Common myeloid progenitor, CD34-positive (primary cell): ENCODE results near the gene GRK5.
"Not testable (repeated sequence)": the region's sequence is repeated elsewhere in the genome, so short reads cannot be mapped to it uniquely, and the experiment has no call there.

ENCODE experiments used
- CTCF ChIA-PET: fragments of 350-600 bp; sonication (Branson Sonifier 250); formaldehyde crosslinking; loops from one replicate; lab custom pipeline; 2021; ENCODE audit warnings: antibody characterized with exemption; lab: Charles Lee
- POLR2A ChIA-PET: fragments of 350-600 bp; sonication (Branson Sonifier 250); formaldehyde crosslinking; loops from one replicate; lab custom pipeline; 2021; ENCODE audit warnings: antibody characterized with exemption; lab: Charles Lee
- DNase-seq, 3 donors: peaks; one replicate each; pipeline versions ENCODE4 v3.0.0 to v3.0.0-alpha.2; 2013
- H3K27ac ChIP-seq, 2 experiments: 1 replicate in 1 of 2; 2 replicates in 1 of 2; pipeline ENCODE4 v1.7.0; 2013; ENCODE audit warnings: inconsistent platforms in 2 of 2, low read length in 2 of 2, mild to moderate bottlenecking in 2 of 2, low read depth in 1 of 2, moderate library complexity in 1 of 2; ENCODE audit not compliant: severe bottlenecking in 2 of 2, insufficient read depth in 1 of 2, poor library complexity in 1 of 2
- H3K27me3 ChIP-seq, 5 experiments: replicated peaks in 2 of 5; 1 replicate in 3 of 5; 2 replicates in 2 of 5; pipeline versions ENCODE4 v1.6.1 to v1.7.0; 2013; ENCODE audit warnings: low read length in 4 of 5, mild to moderate bottlenecking in 2 of 5, moderate library complexity in 2 of 5, inconsistent platforms in 1 of 5; ENCODE audit not compliant: insufficient read depth in 5 of 5, control insufficient read depth in 4 of 5
- H3K36me3 ChIP-seq, 4 experiments: 1 replicate in 2 of 4; 2 replicates in 2 of 4; pipeline versions ENCODE4 v1.6.1 to v1.7.0; 2013; ENCODE audit warnings: low read length in 3 of 4, control low read depth in 1 of 4, mild to moderate bottlenecking in 1 of 4; ENCODE audit not compliant: control insufficient read depth in 4 of 4, insufficient read depth in 4 of 4
- H3K4me1 ChIP-seq, 4 experiments: 1 replicate in 3 of 4; 2 replicates in 1 of 4; pipeline versions ENCODE4 v1.6.1 to v1.7.1; 2013; ENCODE audit warnings: low read length in 3 of 4, mild to moderate bottlenecking in 3 of 4, control low read depth in 1 of 4, inconsistent platforms in 1 of 4, moderate library complexity in 1 of 4; ENCODE audit not compliant: control insufficient read depth in 4 of 4, insufficient read depth in 4 of 4; ENCODE audit errors: control extremely low read depth in 1 of 4
- H3K4me3 ChIP-seq, 7 experiments: 1 replicate in 4 of 7; 2 replicates in 3 of 7; pipeline versions ENCODE4 v1.5.1 to v1.7.0; 2013; ENCODE audit warnings: mild to moderate bottlenecking in 7 of 7, low read length in 6 of 7, moderate library complexity in 6 of 7, inconsistent platforms in 2 of 7, low read depth in 2 of 7, control low read depth in 1 of 7; ENCODE audit not compliant: insufficient read depth in 4 of 7, control insufficient read depth in 1 of 7; ENCODE audit errors: extremely low read depth in 1 of 7
- H3K9me3 ChIP-seq, 5 experiments: 1 replicate in 4 of 5; 2 replicates in 1 of 5; pipeline versions ENCODE4 v1.6.1 to v1.7.1; 2013; ENCODE audit warnings: low read length in 4 of 5, mild to moderate bottlenecking in 2 of 5, inconsistent platforms in 1 of 5, low read depth in 1 of 5, moderate library complexity in 1 of 5; ENCODE audit not compliant: control insufficient read depth in 4 of 5, insufficient read depth in 2 of 5; ENCODE audit errors: control extremely low read depth in 1 of 5
- WGBS: methylation state at CpG from one replicate; pipeline ENCODE4 v1.1.5; 2013; ENCODE audit not compliant: insufficient coverage; 5-methylcytosine and 5-hydroxymethylcytosine counted together

GRK5 gene

GRCh38 chr10:119267384-119267783 lies 60.0 kb downstream of the GRK5 start:
- peaks cover 10 to 38% (median 33%) of the 10 kb centered on the region in 4 experiments for H3K4me1 ChIP-seq
- ChIA-PET POLR2A (no interaction called here), CTCF (interaction anchor here (0.7 to 4.2 kb wide), 6 partner anchors 20 to 157 kb away, joined by 3 to 16 read pairs (median 3); partner anchors contain the start of gene GRK5)
- H3K9me3 ChIP-seq, result no peaks in the 10 kb centered on the region
- no peaks in the 10 kb centered on the region for H3K36me3 ChIP-seq
- no peak overlapping the region for H3K4me3 ChIP-seq
- DNase-seq, result no peak
- no peak overlapping the region for H3K27ac ChIP-seq
- 97% methylated on average over 10 of the region's 10 CpGs for WGBS
- no peaks in the 10 kb centered on the region for H3K27me3 ChIP-seq

GRCh38 chr10:119268428-119268827 lies 61.1 kb downstream of the GRK5 start:
- no peak for DNase-seq
- Histone ChIP-seq H3K9me3 (no peaks in the 10 kb centered on the region), H3K4me1 (peaks cover 10 to 38% (median 33%) of the 10 kb centered on the region in 4 experiments), H3K27ac (peak overlapping the region in 1 of 2 experiments; percentile 89), H3K27me3 (no peaks in the 10 kb centered on the region), H3K4me3 (no peak overlapping the region), H3K36me3 (no peaks in the 10 kb centered on the region)
- WGBS, result 100% methylated on average over 3 of the region's 7 CpGs
- POLR2A ChIA-PET, result interaction anchor here (0.7 to 1.2 kb wide), 2 partner anchors 38 to 61 kb away, joined by 4 read pairs; partner anchors contain the start of gene GRK5
- CTCF ChIA-PET, result interaction anchor here (0.7 to 4.2 kb wide), 10 partner anchors 14 to 156 kb away, joined by 3 to 16 read pairs (median 4); partner anchors contain the start of gene GRK5

GRCh38 chr10:119268871-119269506 lies 61.6 kb downstream of the GRK5 start:
- POLR2A ChIA-PET, result interaction anchor here (0.7 to 1.2 kb wide), 2 partner anchors 37 to 62 kb away, joined by 4 read pairs; partner anchors contain the start of gene GRK5
- peak overlapping the region; percentile 58 to 89 for H3K27ac ChIP-seq

GRCh38 chr10:119269737-119270136 lies 62.4 kb downstream of the GRK5 start:
- no peak for DNase-seq
- Histone ChIP-seq H3K36me3 (no peaks in the 10 kb centered on the region), H3K9me3 (no peaks in the 10 kb centered on the region), H3K4me1 (peaks cover 10 to 38% (median 31%) of the 10 kb centered on the region in 4 experiments), H3K4me3 (no peak overlapping the region), H3K27me3 (no peaks in the 10 kb centered on the region), H3K27ac (peak overlapping the region in 1 of 2 experiments; percentile 89)
- ChIA-PET CTCF (interaction anchor here (1.1 to 4.2 kb wide), 3 partner anchors 49 to 63 kb away, joined by 3 to 16 read pairs (median 7); partner anchors contain the start of gene GRK5), POLR2A (interaction anchor here (1.0 kb wide), 1 partner anchor 126 kb away, joined by 3 read pairs; no protein-coding TSS in a partner anchor)
- 100% methylated on average over 1 of the region's 3 CpGs for WGBS

More at GRCh38 chr10:119268871-119269506, 61.6 kb downstream of the GRK5 start:
- H3K9me3 ChIP-seq, result no peaks in the 10 kb centered on the region
- no peaks in the 10 kb centered on the region for H3K27me3 ChIP-seq
- no peak overlapping the region for H3K4me3 ChIP-seq
- H3K4me1 ChIP-seq, result peaks cover 10 to 38% (median 33%) of the 10 kb centered on the region in 4 experiments
- peak; percentile 85 to 98 (median 98) for DNase-seq
- CTCF ChIA-PET, result interaction anchor here (1.1 to 4.2 kb wide), 9 partner anchors 14 to 70 kb away, joined by 3 to 16 read pairs (median 4); partner anchors contain the start of gene GRK5
- H3K36me3 ChIP-seq, result no peaks in the 10 kb centered on the region
- WGBS, result 51% methylated on average over 10 of the region's 11 CpGs

- ChIA-PET CTCF (interaction anchor here (0.9 to 2.2 kb wide), 13 partner anchors 10 to 175 kb away, joined by 3 to 10 read pairs (median 5); partner anchors contain the start of gene GRK5), POLR2A (interaction anchor here (1.0 to 1.6 kb wide), 5 partner anchors 11 to 247 kb away, joined by 3 to 15 read pairs (median 6); partner anchors contain the start of gene GRK5)
- 12% methylated on average over 12 of the region's 18 CpGs for WGBS
- H3K4me1 ChIP-seq, result peaks cover 10 to 38% (median 31%) of the 10 kb centered on the region in 4 experiments
- no peaks in the 10 kb centered on the region for H3K36me3 ChIP-seq
- no peaks in the 10 kb centered on the region for H3K27me3 ChIP-seq
- peak in 1 of 3 donors; percentile 92 for DNase-seq
- H3K9me3 ChIP-seq, result no peaks in the 10 kb centered on the region
- peak overlapping the region in 6 of 7 experiments; percentile 33 to 70 (median 45) for H3K4me3 ChIP-seq
- H3K27ac ChIP-seq, result no peak overlapping the region
Observed at GRCh38 chr10:119270762-119271366, 63.5 kb downstream of the GRK5 start.

- H3K4me1 ChIP-seq, result peaks cover 10 to 38% (median 31%) of the 10 kb centered on the region in 4 experiments
- POLR2A ChIA-PET, DNase-seq, H3K36me3 ChIP-seq, H3K9me3 ChIP-seq, H3K27ac ChIP-seq, H3K4me3 ChIP-seq, H3K27me3 ChIP-seq: not testable (repeated sequence)
- WGBS, result 96% methylated on average over 4 of the region's 7 CpGs
- CTCF ChIA-PET, result interaction anchor here (0.7 to 2.2 kb wide), 7 partner anchors 8 to 173 kb away, joined by 3 to 10 read pairs (median 4); no protein-coding TSS in a partner anchor
Observed at GRCh38 chr10:119272338-119272734, 65.0 kb downstream of the GRK5 start.
